K562 treated with DMSO at 1 percent for 48 hours (cell line): ENCODE measurements around the gene MYRIP. TPM values are rescaled to one million over a fixed set of nuclear protein-coding genes. Genes with fewer than 3 reads are reported as not detected.

Experiments used
- total RNA-seq: library from RNA; unstranded; fragments of 300-600 nt; gene quantifications from 2 replicates; pipeline ENCODE4 v1.2.3, GENCODE V29; 2022; ENCODE audit warnings: low replicate concordance; ENCODE audit errors: extremely low read depth

MYRIP gene
- total RNA-seq = not detected in 2 replicates

DNA sequence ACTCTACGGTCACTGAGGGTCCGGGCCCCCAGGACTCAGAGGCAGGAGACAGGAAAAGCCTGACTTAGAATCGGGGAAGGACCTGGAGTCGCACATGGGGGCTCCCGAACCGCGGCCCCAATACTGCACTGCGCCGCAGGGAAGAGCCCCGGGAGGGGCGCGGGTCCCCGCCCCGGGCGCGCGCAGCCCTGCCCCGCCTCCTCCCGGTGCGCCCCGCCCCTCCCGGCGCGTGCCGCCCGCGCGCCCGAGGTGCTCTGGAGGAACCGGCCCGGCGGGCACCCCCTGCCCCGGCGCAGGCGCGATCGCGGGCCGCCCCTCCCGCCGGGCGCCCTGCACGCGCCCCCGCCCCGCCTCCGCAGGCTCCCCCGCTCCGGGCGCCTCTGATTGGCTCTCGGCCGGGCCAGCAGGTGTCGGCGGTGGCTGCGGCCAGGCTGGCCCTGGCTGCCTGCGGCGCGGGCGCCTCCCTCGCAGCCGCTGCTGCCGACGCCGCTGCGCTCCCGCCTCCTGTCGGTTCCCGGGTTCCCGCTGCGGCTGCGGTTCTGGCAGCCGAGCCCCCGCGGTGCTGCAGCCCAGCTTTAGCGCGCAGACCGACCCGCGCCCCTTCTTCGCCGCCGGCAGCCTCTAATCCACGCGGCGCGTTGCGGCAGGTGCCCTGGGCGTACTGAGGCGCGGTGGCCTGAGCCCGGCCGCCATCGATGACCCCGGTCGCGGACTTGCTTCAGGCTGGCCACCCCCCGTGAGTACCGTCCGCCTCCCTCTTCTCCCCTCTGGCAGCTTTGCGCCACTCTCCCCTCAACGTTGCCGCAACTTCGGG, at the start of gene MYRIP:
MYRIP (plus strand) TSS at position 429 of the 814 bp plus-strand sequence. CDS start 91,208 bp downstream, outside the sequence.

DNA sequence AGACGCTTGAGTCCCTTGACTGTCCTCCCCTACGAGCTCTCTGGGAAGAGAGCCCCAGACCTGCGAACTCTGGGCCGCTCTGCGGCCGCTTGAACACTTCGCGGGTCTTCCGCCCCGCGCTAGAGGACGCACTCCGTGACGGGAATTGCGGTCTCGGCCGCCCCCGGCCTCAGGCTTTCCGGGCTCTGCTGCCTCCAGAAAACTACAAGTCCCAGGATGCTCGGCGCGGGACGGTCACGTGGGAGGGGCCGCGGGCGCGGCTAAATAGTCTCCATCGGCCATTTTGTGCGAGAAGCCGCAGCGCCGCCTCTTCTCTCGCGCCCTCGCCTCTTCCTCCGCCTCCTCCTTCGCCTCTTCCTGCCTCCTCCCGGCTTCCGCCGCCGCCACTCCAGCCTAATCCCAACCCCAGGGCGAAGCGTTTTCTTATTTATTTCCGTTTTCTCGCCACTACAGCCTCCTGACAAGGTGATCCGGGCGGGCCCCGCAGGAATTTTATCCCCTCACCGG, 500.1 kb downstream of the MYRIP start, which contains the start of gene EIF1B:
EIF1B (plus strand) TSS at position 290 of the 507 bp plus-strand sequence. CDS start 235 bp downstream, outside the sequence.

